Astrocyte (in vitro differentiated cells and primary cell): Measurements from ENCODE around the gene RIMBP2.

Experiments
- EZH2 ChIP-seq: IDR thresholded peaks from 2 replicates; pipeline ENCODE4 v1.6.1; 2012; ENCODE audit warnings: mild to moderate bottlenecking, low read length, inconsistent platforms; ENCODE audit not compliant: insufficient read depth
- TF ChIP-seq, protein P1 (sequence below): IDR thresholded peaks from 2 replicates; pipeline ENCODE4 v1.5.1; 2011; ENCODE audit warnings: low read depth, mild to moderate bottlenecking, inconsistent platforms, low read length, moderate library complexity; ENCODE audit not compliant: insufficient read depth

DNA sequence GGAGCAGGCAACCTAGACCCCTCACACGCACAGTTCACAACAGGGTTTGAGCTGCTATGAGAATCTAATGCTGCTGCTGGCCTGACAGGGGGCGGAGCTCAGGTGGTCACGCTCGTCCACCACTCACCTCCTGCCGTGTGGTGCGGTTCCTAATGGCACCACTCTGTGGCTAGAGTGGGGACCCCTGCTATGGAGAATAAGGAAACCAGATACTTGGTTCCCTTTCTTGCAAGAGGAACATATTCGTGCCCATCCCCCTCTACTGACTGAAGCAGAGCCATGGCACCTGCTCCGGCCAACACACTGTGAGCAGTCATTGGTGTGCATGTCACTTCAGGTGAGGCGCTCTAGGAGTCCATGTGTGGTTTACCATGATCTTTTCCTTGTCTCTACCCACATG, 30.4 kb upstream of the RIMBP2 start:
- TF ChIP-seq, protein P1, sequence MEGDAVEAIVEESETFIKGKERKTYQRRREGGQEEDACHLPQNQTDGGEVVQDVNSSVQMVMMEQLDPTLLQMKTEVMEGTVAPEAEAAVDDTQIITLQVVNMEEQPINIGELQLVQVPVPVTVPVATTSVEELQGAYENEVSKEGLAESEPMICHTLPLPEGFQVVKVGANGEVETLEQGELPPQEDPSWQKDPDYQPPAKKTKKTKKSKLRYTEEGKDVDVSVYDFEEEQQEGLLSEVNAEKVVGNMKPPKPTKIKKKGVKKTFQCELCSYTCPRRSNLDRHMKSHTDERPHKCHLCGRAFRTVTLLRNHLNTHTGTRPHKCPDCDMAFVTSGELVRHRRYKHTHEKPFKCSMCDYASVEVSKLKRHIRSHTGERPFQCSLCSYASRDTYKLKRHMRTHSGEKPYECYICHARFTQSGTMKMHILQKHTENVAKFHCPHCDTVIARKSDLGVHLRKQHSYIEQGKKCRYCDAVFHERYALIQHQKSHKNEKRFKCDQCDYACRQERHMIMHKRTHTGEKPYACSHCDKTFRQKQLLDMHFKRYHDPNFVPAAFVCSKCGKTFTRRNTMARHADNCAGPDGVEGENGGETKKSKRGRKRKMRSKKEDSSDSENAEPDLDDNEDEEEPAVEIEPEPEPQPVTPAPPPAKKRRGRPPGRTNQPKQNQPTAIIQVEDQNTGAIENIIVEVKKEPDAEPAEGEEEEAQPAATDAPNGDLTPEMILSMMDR: no peak
- no peak for TF ChIP-seq EZH2
